ENCODE results near the gene TNFRSF1A.

GRCh38 chr12:6336889-6337853 is 4.7 kb downstream of the TNFRSF1A start:
- TF ChIP-seq CTCF (conservative IDR thresholded peaks at IDR 0.05; ENCODE audit: low read depth, low read length) (no peak), EZH2 (IDR thresholded peaks at IDR 0.05; ENCODE audit: borderline replicate concordance, low read depth, low read length, poor library complexity, severe bottlenecking) (no peak)
